ENCODE measurements around the gene FAM53A. TPM values are rescaled to one million over a fixed set of nuclear protein-coding genes. Genes with fewer than 3 reads are reported as not detected.

Gene FAM53A
- total and polyA plus RNA-seq, 8 donors = 1.5 to 4.3 (median 2.3) TPM

GRCh38 chr4:1648962-1649361, 35.2 kb downstream of the FAM53A start:
- Histone ChIP-seq H3K27me3 (no peaks in the 10 kb centered on the region), H3K36me3 (no peaks in the 10 kb centered on the region), H3K27ac (no peak overlapping the region), H3K9me3 (no peaks in the 10 kb centered on the region), H3K4me3 (no peak overlapping the region), H3K4me1 (no peaks in the 10 kb centered on the region)
- ATAC-seq = no peak
- no peak for TF ChIP-seq CTCF (IDR thresholded peaks at IDR 0.05)
- intact Hi-C loops (cut with DNase I) = no loop called here
- DNase-seq = no peak

- no peak for ATAC-seq
- H3K27me3 ChIP-seq = no peaks in the 10 kb centered on the region
- H3K27ac ChIP-seq = no peak overlapping the region
- peak in 1 of 4 donors; percentile 76 for DNase-seq
- no peak for TF ChIP-seq CTCF (IDR thresholded peaks at IDR 0.05)
- no peaks in the 10 kb centered on the region for H3K36me3 ChIP-seq
- no peak overlapping the region for H3K4me3 ChIP-seq
- H3K9me3 ChIP-seq = no peaks in the 10 kb centered on the region
- H3K4me1 ChIP-seq = no peaks in the 10 kb centered on the region
- intact Hi-C loops (cut with DNase I) = no loop called here
These were observed 36.7 kb downstream of the FAM53A start for GRCh38 chr4:1647432-1647831.

- Histone ChIP-seq H3K27ac (no peak overlapping the region), H3K9me3 (no peaks in the 10 kb centered on the region), H3K27me3 (no peaks in the 10 kb centered on the region), H3K4me3 (no peak overlapping the region), H3K4me1 (no peaks in the 10 kb centered on the region), H3K36me3 (no peaks in the 10 kb centered on the region)
- intact Hi-C loops (cut with DNase I) = no loop called here
- no peak for ATAC-seq
- TF ChIP-seq CTCF (IDR thresholded peaks at IDR 0.05) = no peak
- DNase-seq = no peak
These were observed 37.4 kb downstream of the FAM53A start for GRCh38 chr4:1646690-1647089.

- no peaks in the 10 kb centered on the region for H3K27me3 ChIP-seq
- no peaks in the 10 kb centered on the region for H3K36me3 ChIP-seq
- H3K27ac ChIP-seq = no peak overlapping the region
- ATAC-seq = peak; percentile 61
- H3K9me3 ChIP-seq = no peaks in the 10 kb centered on the region
- TF ChIP-seq CTCF (IDR thresholded peaks at IDR 0.05) = no peak
- H3K4me1 ChIP-seq = no peaks in the 10 kb centered on the region
- intact Hi-C loops (cut with DNase I) = no loop called here
- peak in 3 of 4 donors; percentile 47 to 77 (median 71) for DNase-seq
- H3K4me3 ChIP-seq = no peak overlapping the region
These were observed 39.0 kb downstream of the FAM53A start for GRCh38 chr4:1644891-1645657.

- Histone ChIP-seq H3K9me3 (no peaks in the 10 kb centered on the region), H3K4me3 (no peak overlapping the region), H3K36me3 (no peaks in the 10 kb centered on the region), H3K27ac (no peak overlapping the region), H3K4me1 (no peaks in the 10 kb centered on the region), H3K27me3 (no peaks in the 10 kb centered on the region)
- peak in 1 of 4 donors; percentile 71 for DNase-seq
- intact Hi-C loops (cut with DNase I) = no loop called here
- TF ChIP-seq CTCF (IDR thresholded peaks at IDR 0.05) = no peak
- ATAC-seq = no peak
These were observed 40.0 kb downstream of the FAM53A start for GRCh38 chr4:1643971-1644735.

Measured in left lung (tissue), 10 donors.